Measurements from ENCODE around the gene PARN.
A peak's percentile ranks its signal among the peaks of the same experiment; 100 is the strongest.
"Not testable (repeated sequence)": the region's sequence is repeated elsewhere in the genome, so short reads cannot be mapped to it uniquely, and the experiment has no call there.

PARN gene

DNA sequence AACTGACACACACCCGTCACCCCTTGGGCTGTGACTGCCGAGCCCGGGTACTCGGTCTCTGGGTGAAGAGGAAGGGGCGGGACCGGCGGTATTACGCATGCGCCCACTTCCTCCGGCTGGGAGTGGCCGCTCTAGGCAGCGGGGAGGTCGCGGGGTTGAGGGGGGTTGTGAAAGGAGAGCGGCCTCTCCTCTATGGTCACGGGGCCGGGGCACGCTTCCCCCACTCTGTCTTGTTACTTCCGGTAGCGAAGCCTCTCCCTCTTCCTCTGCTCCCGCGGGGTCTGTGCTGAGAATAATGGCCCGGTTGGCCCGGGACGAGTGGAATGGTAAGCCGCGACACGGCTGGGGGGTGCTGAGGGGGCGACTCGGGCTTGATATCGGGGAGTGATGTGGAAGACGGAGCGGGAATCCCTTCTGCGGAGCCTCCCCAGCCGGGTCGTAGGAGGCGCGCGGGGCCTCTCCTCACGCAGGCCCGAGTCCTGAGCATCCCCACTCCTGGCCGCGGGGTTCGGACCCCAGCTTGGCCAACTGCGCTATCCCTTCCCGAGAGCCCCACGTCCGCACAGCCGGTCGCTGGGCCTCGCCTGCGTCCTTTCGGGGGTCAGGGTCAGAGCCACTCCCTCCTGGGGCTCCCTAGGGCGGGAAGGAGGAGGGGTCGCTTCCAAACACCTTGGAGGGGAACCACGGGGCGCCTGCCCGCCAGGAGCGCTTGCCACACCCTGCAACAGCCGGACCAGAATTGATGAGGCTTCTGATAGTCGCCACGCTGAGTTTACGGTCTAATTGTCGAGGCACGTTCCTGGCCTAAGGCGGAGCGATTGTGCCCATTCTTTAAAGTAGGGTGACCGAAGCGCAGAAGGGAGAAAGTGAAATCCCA lies 2.9 kb upstream of the PARN start, which contains the start of gene BFAR:
Gene BFAR (plus strand): TSS at position 259 of the 877 bp plus-strand sequence. CDS start 11,396 bp downstream, outside the sequence.
- peak; percentile 96 for DNase-seq

DNA sequence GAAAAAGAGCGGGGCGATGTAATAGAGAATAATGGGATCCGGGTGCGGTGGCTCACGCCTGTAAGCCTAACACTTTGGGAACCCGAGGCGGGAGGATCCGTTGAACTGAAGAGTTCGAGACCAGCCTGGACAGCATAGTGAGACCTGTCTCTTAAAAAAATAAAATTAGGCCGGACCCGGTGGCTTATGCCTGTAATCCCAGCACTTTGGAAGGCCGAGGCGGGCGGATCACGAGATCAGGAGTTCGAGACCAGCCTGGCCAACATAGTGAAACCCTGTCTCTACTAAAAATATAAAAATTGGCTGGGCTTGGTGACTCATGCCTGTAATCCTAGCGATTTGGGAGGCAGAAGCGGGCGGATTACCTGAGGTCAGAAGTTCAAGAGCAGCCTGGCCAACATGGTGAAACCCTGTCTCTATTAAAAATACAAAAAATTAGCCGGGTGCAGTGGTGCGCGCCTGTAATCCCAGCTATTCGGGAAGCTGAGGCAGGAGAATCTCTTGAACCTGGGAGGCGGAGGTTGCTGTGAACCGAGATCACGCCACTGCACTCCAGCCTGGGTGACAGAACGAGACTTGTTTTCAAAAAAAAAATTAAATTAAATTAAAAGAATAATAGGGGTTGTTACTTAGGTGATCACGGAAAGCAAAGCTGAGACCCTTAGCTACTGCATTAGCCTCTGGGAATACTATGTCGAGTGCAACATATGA lies 715 bp upstream of the PARN start:
- not testable (repeated sequence) for DNase-seq

GRCh38 chr16:14629612-14629918 lies 495 bp downstream of the PARN start:
- DNase-seq: no peak

- DNase-seq: no peak
These were observed 1.1 kb downstream of the PARN start for GRCh38 chr16:14628806-14629611.

DNA sequence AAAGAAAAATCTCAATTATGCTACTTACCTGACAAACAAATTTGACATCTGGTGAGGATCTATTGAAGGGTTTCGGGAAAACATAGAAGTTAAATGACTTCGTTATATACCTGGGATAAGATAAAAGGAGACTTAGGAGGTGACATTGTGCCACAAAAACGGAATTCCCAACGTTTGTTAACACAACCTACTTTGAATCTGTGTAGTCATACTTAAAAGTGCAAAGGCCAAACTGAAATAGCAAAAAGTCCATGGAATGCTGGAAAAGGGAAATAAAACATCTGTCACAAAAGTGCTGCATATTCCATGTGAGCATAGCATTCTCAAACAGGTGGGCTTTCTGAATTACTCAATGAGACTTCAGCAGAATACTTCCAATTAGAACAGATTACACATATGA lies 3.0 kb downstream of the PARN start:
- DNase-seq: no peak

DNA sequence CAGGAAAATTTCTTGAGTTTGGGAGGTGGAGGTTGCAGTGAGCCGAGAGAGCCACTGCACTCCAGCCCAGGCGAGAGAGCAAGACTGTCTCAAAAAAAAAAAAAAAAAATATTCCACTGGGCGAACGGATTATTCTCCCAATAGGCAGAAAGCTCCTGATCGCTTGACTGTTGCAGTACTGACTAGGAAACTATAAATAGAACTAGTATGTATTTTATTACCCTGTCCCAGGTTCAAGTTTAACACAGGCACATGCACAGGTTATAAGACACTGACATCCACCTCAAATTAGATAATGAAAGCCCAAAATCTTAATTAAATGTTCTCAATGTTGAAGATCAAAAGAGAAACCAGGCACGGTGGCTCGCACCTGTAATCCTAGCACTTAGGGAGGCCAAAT lies 11.5 kb downstream of the PARN start:
- DNase-seq: no peak

- DNase-seq: no peak
These were observed 13.8 kb downstream of the PARN start for GRCh38 chr16:14616280-14616679.

GRCh38 chr16:14613991-14614390 lies 16.1 kb downstream of the PARN start:
- DNase-seq: no peak

GRCh38 chr16:14611660-14612059 lies 18.4 kb downstream of the PARN start:
- DNase-seq: no peak

DNA sequence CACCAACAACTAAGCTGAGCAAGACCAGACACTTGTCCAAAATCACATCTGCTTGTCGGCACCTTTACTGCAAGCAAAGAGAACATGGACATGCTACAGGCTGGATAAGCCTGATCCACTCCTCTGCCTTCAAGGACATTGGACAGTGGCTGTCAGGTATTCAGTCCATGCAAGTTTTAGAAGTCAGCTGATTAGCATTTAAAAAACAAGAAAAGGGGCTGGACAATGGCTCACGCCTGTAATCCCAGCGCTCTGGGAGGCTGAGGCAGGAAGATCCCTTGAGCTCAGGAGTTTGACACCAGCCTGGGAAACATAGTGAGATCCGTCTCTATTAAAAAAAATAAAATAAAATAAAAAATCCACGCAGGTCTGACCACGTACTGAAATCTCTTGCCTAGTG lies 20.3 kb downstream of the PARN start:
- no peak for DNase-seq

DNA sequence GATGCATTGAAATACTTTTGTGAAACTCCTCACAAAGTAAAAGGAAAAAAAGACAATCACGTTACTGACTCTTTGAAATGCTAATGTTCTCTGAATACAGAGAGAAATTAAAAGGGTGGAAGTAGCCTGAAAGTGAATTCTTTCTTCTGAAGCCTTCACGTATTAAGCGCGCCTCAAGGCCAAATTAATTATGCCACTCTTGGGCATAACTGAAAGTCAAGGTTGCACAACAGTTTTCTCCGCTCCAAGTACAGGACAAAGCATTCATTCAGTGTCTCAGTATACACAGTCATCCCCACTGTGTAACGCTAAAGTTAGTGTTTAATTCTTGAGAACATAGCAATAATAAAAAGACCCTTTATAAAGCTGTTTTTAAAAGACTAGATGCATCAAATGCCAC lies 21.5 kb downstream of the PARN start:
- DNase-seq: no peak

GRCh38 chr16:14608111-14608566 lies 21.9 kb downstream of the PARN start:
- DNase-seq: no peak

DNA sequence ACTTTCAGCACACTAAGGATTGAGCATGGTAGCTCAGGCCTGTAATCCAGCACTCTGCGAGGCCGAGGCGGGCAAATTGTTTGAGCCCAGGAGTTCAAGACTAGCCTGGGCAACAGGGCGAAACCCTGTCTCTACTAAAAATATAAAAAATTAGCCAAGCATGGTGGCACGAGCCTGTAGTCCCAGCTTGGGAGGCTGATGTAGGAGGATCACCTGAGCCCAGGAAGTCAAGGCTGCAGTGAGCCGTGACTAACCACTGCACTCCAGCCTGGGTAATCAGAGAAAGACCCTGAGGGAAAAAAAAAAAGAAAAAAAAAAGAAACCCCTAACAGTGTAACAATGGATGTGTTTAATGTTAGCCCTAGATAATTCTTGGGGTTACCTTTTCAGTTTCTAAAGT lies 24.0 kb downstream of the PARN start:
- peak; percentile 2 for DNase-seq

- no peak for DNase-seq
These were observed 27.6 kb downstream of the PARN start for GRCh38 chr16:14602443-14602963.

DNA sequence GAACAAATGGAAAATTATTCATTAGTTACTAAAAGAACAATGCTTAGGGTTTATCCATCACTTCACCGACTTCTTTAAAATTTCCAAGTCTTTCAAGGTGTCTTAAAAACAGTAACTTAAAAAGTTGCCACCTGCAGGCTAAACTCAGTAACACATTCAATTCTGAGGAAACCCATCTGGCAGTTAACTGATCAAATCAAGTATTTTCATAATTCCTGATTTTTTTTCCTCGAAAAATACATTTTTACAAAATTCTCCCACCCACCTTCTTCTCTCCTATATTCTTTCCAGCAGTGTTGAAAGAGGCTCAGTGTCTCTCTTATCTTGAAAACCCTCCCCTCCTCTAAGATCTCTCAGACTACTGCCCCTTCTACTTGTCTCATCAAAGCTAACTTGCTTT lies 29.9 kb downstream of the PARN start:
- DNase-seq: no peak

GRCh38 chr16:14586637-14587305 lies 43.3 kb downstream of the PARN start:
- no peak for DNase-seq

GRCh38 chr16:14585287-14585686 lies 44.8 kb downstream of the PARN start:
- no peak for DNase-seq

GRCh38 chr16:14580926-14581325 lies 49.1 kb downstream of the PARN start:
- not testable (repeated sequence) for DNase-seq

GRCh38 chr16:14579266-14579665 lies 50.8 kb downstream of the PARN start:
- DNase-seq: no peak

- peak; percentile 20 for DNase-seq
These were observed 53.5 kb downstream of the PARN start for GRCh38 chr16:14576532-14576931.

- no peak for DNase-seq
These were observed 54.0 kb downstream of the PARN start for GRCh38 chr16:14576069-14576468.

DNA sequence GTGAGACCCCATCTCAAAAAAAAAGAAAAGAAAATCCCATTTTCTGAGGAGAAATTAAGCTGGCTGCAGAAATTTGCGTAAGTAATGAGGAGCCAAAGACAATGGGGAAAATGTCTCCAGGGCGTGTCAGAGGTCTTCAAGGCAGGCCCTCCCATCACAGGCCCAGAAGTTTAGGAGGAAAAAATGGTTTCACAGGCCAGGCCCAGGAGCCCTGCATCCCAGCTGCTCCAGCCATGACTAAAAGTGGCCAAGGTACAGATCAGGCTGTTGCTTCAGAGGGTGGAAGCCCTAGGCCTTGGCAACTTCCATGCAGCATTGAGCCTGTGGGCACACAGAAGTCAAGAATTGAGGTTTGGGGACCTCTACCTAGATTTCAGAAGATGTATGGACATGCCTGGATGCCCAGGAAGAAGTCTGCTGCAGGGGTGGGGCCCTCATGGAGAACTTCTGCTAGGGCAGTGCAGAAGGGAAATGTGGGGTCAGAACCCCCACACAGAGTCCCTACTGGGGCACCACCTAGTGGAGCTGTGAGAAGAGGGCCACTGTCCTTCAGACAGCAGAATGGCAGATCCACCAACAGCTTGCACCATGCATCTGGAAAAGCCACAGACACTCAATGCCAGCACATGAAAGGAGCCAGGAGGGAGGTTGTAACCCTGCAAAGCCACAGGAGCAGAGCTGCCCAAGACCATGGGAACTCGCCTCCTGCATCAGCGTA lies 55.2 kb downstream of the PARN start:
- DNase-seq: not testable (repeated sequence)
